AG09309 (cell line): ENCODE results near the gene FRAT1.

Source experiments
- DNase-seq: peaks from one replicate; pipeline ENCODE4 v3.0.0-alpha.2; 2010; ENCODE audit warnings: low read depth
- H3K4me3 ChIP-seq: 2 replicates; pipeline ENCODE4 v1.5.1; 2011; ENCODE audit warnings: mild to moderate bottlenecking, low read depth, low read length, moderate library complexity; ENCODE audit not compliant: control insufficient read depth
- TF ChIP-seq, protein P1 (sequence below): IDR thresholded peaks from 2 replicates; pipeline ENCODE4 v1.5.1; 2011; ENCODE audit warnings: mild to moderate bottlenecking, low read depth, low read length, inconsistent platforms; ENCODE audit not compliant: insufficient read depth, control insufficient read depth; ENCODE audit errors: missing control alignments

The FRAT1 gene, protein sequence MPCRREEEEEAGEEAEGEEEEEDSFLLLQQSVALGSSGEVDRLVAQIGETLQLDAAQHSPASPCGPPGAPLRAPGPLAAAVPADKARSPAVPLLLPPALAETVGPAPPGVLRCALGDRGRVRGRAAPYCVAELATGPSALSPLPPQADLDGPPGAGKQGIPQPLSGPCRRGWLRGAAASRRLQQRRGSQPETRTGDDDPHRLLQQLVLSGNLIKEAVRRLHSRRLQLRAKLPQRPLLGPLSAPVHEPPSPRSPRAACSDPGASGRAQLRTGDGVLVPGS

DNA sequence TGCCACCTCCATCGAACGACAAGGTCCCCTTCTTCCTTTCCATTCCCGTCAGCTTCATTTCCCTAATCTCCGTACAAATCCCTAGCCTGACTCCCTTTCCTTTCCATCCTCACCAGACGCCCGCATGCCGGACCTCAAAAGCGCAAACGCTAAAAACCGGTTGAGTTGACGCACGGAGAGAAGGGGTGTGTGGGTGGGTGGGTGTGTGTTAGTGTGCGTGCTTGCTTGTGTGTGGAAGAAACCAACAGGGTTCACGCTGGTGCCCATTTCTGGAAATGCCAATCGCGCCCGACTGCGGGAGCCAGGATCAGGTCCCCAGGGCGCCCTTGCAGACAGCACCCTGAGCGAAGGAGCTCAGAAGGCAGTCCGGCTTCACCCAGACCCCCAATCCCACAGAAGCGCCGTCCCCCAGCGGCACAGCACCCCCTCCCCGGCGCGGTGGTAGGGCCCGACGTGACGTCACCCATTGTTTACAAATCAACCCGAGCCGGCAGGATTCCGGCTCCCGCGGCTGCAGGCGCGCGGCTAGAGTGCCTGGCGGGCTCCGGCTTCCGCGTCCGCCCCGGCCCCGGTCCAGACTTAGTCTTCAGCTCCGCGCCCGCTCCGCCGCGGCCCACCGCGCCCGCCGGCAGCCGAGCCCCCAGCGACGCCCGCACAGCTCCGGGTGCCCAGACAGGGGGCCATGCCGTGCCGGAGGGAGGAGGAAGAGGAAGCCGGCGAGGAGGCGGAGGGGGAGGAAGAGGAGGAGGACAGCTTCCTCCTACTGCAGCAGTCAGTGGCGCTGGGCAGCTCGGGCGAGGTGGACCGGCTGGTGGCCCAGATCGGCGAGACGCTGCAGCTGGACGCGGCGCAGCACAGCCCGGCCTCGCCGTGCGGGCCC is at the start of gene FRAT1:
TSS of gene FRAT1 (plus strand) at position 500 of the 880 bp plus-strand sequence. CDS start at position 683, 183 bp downstream.
- TF ChIP-seq, protein P1, sequence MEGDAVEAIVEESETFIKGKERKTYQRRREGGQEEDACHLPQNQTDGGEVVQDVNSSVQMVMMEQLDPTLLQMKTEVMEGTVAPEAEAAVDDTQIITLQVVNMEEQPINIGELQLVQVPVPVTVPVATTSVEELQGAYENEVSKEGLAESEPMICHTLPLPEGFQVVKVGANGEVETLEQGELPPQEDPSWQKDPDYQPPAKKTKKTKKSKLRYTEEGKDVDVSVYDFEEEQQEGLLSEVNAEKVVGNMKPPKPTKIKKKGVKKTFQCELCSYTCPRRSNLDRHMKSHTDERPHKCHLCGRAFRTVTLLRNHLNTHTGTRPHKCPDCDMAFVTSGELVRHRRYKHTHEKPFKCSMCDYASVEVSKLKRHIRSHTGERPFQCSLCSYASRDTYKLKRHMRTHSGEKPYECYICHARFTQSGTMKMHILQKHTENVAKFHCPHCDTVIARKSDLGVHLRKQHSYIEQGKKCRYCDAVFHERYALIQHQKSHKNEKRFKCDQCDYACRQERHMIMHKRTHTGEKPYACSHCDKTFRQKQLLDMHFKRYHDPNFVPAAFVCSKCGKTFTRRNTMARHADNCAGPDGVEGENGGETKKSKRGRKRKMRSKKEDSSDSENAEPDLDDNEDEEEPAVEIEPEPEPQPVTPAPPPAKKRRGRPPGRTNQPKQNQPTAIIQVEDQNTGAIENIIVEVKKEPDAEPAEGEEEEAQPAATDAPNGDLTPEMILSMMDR, result no peak
- H3K4me3 ChIP-seq, result peak within 1 kb of the TSS; percentile 82
- peak; percentile 77 for DNase-seq

DNA sequence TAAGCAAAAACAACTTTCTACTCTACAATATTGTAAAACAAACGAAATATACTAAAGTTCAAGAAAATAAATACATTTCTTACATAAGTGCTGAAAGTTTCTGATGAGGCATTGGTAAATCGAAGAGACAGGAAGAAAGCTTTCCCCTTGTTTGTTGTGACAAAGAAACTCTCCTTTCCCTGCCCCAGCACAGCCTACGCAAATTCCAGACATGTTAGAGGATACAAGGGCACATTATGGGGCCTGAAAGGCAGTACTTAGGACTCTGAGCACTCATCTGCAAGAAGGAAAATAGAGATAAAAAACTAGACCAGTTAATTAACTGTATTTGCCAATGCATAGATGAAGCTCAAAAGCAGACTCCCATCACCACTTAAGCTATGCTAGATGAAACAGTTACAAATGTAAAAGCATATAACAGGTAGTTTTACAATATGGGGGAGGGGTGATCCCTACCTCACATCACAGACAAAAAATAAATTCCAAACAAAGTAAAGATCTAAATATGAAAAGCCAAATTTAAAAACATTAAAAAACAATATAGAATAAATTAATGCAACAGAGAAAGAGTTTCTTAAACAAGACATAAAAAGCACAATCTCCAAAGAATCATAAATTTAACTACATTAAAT is 48.4 kb upstream of the FRAT1 start:
- TF ChIP-seq, protein P1, result no peak
- H3K4me3 ChIP-seq, result no peak overlapping the region
- no peak for DNase-seq

DNA sequence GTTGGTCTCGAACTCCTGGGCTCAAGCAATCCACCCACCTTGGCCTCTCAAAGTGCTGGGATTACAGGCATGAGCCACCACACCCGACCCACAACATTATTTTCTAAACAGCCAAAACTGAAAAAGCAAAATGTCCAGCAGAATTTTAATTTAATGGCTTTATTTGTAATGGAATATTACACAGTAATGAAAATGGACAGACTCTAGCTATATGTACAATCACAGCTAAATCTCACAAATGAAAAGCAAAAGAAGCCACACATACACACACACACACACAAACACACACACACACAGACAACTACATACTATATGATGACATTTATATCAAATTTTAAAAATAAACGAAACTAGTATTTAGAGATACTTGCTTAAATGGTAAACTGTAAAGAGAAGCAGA is 45.4 kb upstream of the FRAT1 start:
- no peak for DNase-seq

DNA sequence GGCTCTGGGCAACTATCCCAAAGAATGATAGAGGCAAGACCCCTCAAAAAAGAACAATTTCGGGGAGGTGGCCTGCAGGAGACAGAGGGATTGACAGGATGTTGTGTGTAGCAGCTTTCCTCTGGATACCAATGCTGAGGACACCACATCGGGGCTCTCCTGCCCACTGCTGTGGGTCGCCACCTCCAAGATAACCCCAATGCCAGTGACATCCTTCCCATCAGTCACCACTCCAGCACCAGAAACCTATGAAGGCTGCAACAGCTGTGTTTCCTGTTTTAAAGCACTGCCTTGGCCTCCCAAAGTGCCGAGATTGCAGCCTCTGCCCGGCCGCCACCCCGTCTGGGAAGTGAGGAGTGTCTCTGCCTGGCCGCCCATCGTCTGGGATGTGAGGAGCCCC is 44.2 kb upstream of the FRAT1 start:
- no peak overlapping the region for H3K4me3 ChIP-seq
- TF ChIP-seq, protein P1, result no peak
- no peak for DNase-seq

More for the DNA sequence above, 45.4 kb upstream of the FRAT1 start:
- TF ChIP-seq, protein P1, result no peak
- H3K4me3 ChIP-seq, result no peak overlapping the region

DNA sequence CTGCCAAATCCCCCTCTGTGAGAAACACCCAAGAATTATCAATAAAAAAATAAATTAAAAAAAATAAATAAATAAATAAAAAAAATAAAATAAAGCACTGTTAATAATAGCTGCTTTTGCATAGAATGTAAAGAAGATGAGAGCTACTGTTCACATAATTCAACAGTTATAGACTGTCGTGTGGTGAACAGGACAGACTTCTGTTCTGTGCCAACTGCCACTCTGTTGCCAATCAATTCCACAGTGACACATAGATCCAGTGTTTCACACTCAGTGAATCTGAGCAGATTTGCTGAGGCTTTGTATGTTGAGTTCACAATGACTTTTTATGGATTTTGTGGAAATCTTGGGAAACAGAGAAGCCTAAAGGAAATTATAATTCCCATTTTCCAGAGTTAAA is 41.5 kb upstream of the FRAT1 start:
- H3K4me3 ChIP-seq, result no peak overlapping the region
- no peak for DNase-seq
- TF ChIP-seq, protein P1, result no peak

DNA sequence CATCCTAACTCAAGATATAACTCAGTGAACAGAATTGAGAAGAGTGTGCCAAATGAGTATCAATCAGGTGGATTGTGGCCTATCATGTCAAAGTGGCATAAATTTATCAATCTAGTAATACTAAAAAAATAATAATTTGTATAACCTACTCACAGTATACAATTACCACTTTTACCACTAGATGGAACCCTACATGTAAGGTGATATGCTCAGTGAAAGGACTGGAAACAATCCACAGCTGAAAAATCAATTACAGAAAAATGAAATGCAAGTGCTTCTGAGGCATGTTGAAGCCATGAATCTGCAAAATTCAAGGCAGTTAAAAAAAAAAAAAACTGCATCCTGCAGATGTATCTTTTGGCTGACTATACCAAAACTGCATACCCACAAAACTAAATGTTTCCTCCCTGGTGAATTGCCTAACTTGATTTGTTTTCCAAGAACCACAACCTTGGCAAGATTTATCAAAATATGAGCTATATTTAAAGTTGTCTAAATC is 40.5 kb upstream of the FRAT1 start:
- no peak overlapping the region for H3K4me3 ChIP-seq
- peak; percentile 94 for DNase-seq
- TF ChIP-seq, protein P1, result peak; percentile 59
